HG02852 (cell line): Measurements from ENCODE around the gene PCDHB12.
"Not testable (repeated sequence)": the region's sequence is repeated elsewhere in the genome, so short reads cannot be mapped to it uniquely, and the experiment has no call there.

Source experiments
- ATAC-seq: cut with Tn5 transposase; IDR thresholded peaks from one replicate; pipeline ENCODE4 v1.9.1; 2021; ENCODE audit warnings: mild to moderate bottlenecking, moderate library complexity; ENCODE audit not compliant: unreplicated experiment

PCDHB12 gene

GRCh38 chr5:141201646-141202045, 6.9 kb upstream of the PCDHB12 start:
- not testable (repeated sequence) for ATAC-seq

GRCh38 chr5:141210281-141210680, 1.8 kb downstream of the PCDHB12 start:
- ATAC-seq: not testable (repeated sequence)

GRCh38 chr5:141210849-141211248, 2.3 kb downstream of the PCDHB12 start:
- ATAC-seq: not testable (repeated sequence)

- ATAC-seq: not testable (repeated sequence)
These were observed 5.3 kb downstream of the PCDHB12 start, which contains the start of gene PCDHB13 for GRCh38 chr5:141213656-141214339. TSS of gene PCDHB13 (plus strand) at chr5:141213919. CDS start at chr5:141214124, 205 bp downstream.

GRCh38 chr5:141214583-141214982, 6.1 kb downstream of the PCDHB12 start:
- not testable (repeated sequence) for ATAC-seq

- not testable (repeated sequence) for ATAC-seq
These were observed 7.0 kb downstream of the PCDHB12 start for GRCh38 chr5:141215504-141215903.

GRCh38 chr5:141216035-141216434, 7.5 kb downstream of the PCDHB12 start:
- not testable (repeated sequence) for ATAC-seq

GRCh38 chr5:141223112-141223783, 14.7 kb downstream of the PCDHB12 start, which contains the start of gene PCDHB14:
TSS of gene PCDHB14 (plus strand) at chr5:141223343. CDS start at chr5:141223506, 163 bp downstream.
- no peak for ATAC-seq

GRCh38 chr5:141224844-141225243, 16.3 kb downstream of the PCDHB12 start:
- ATAC-seq: not testable (repeated sequence)

GRCh38 chr5:141225421-141225820, 16.9 kb downstream of the PCDHB12 start:
- ATAC-seq: not testable (repeated sequence)

- ATAC-seq: no peak
These were observed 25.7 kb downstream of the PCDHB12 start for GRCh38 chr5:141234109-141234667.

- not testable (repeated sequence) for ATAC-seq
These were observed 27.4 kb downstream of the PCDHB12 start for GRCh38 chr5:141235922-141236321.

- ATAC-seq: no peak
These were observed 28.2 kb downstream of the PCDHB12 start for GRCh38 chr5:141236516-141237313.

GRCh38 chr5:141241496-141241895, 33.0 kb downstream of the PCDHB12 start:
- no peak for ATAC-seq

GRCh38 chr5:141245250-141245717, 36.8 kb downstream of the PCDHB12 start, which contains the start of gene PCDHB15:
TSS of gene PCDHB15 (plus strand) at chr5:141245395. CDS start at chr5:141245579, 184 bp downstream.
- no peak for ATAC-seq

GRCh38 chr5:141246971-141247370, 38.5 kb downstream of the PCDHB12 start:
- ATAC-seq: not testable (repeated sequence)

- not testable (repeated sequence) for ATAC-seq
These were observed 38.9 kb downstream of the PCDHB12 start for GRCh38 chr5:141247434-141247833.

GRCh38 chr5:141250576-141250975, 42.1 kb downstream of the PCDHB12 start:
- no peak for ATAC-seq

- no peak for ATAC-seq
These were observed 49.9 kb downstream of the PCDHB12 start for GRCh38 chr5:141258464-141258863.

GRCh38 chr5:141258948-141259347, 50.4 kb downstream of the PCDHB12 start:
- no peak for ATAC-seq
